Kidney (tissue), 14 donors: Measurements from ENCODE around the gene NRXN2. TPM values are rescaled to one million over a fixed set of nuclear protein-coding genes. Genes with fewer than 3 reads are reported as not detected.

Source experiments
- DNase-seq, 5 donors: peaks; one replicate each; pipeline ENCODE4 v3.0.0-alpha.2; 2013 to 2020
- FAIRE-seq: peaks from 2 replicates; lab custom pipeline; 2012; peaks lifted over from hg19 to GRCh38; lab: Jason Lieb, UNC
- H3K27ac ChIP-seq, 2 donors: one replicate each; pipeline ENCODE4 v1.7.0; 2013; ENCODE audit warnings: low read depth in 2 of 2, low read length in 2 of 2, inconsistent platforms in 1 of 2
- H3K27me3 ChIP-seq: one replicate; pipeline ENCODE4 v1.7.1; 2013; ENCODE audit warnings: low read length, inconsistent platforms; ENCODE audit not compliant: control insufficient read depth, insufficient read depth
- H3K36me3 ChIP-seq, 3 donors: one replicate each; pipeline versions ENCODE4 v1.7.0 to v1.7.1; 2013; ENCODE audit warnings: low read length in 3 of 3, control low read depth in 1 of 3, inconsistent platforms in 1 of 3; ENCODE audit not compliant: insufficient read depth in 3 of 3, control insufficient read depth in 2 of 3
- H3K4me1 ChIP-seq, 3 donors: one replicate each; pipeline versions ENCODE4 v1.7.0 to v1.7.1; 2013; ENCODE audit warnings: low read length in 3 of 3, inconsistent platforms in 1 of 3, low read depth in 1 of 3; ENCODE audit not compliant: control insufficient read depth in 2 of 3, insufficient read depth in 2 of 3
- H3K4me3 ChIP-seq, 3 donors: one replicate each; pipeline versions ENCODE4 v1.7.0 to v1.8.1; 2013; ENCODE audit warnings: low read length in 3 of 3, control low read depth in 1 of 3, inconsistent platforms in 1 of 3
- H3K9ac ChIP-seq, 3 donors: one replicate each; pipeline versions ENCODE4 v1.7.0 to v1.7.1; 2013; ENCODE audit warnings: low read length in 3 of 3, control low read depth in 1 of 3, inconsistent platforms in 1 of 3
- H3K9me3 ChIP-seq, 3 donors: one replicate each; pipeline versions ENCODE4 v1.7.0 to v1.7.1; 2013; ENCODE audit warnings: low read length in 3 of 3, control low read depth in 1 of 3, inconsistent platforms in 1 of 3; ENCODE audit not compliant: control insufficient read depth in 2 of 3, insufficient read depth in 1 of 3
- intact Hi-C: fragments of 100-400 bp; cut with DNase I; formaldehyde crosslinking; loops from one replicate; pipeline ENCODE4 v1.11.1; 2022
- polyA plus RNA-seq: library from polyadenylated mRNA; stranded (reverse); fragments of 350-450 nt; fragmentation: Illumina TruSeq; extraction: RNeasy Lipid Tissue Mini Kit (QIAGEN cat#74804); gene quantifications from one replicate; pipeline ENCODE4 v1.2.3, GENCODE V29; 2014; ENCODE audit warnings: low read depth, low replicate concordance; ENCODE audit not compliant: insufficient read depth
- total RNA-seq: library from RNA; stranded (reverse); fragmentation: NEBNext Ultra II Directional; extraction: Animal tissue kit (Norgen Biotek cat#: 25700); gene quantifications from one replicate; pipeline ENCODE4 v1.2.1, GENCODE V29; 2021
- TF ChIP-seq, protein P1 (sequence below): IDR thresholded peaks from 3 replicates; pipeline ENCODE4 v1.5.1; 2012; ENCODE audit warnings: mild to moderate bottlenecking, moderate library complexity, borderline replicate concordance; ENCODE audit not compliant: insufficient read depth; ENCODE audit errors: extremely low read depth
- donor health status: control.
- donor health status: control.
- donor health status: control.
- donor health status: control.
- donor health status: control.
- donor health status: DM: yes; HTN: yes; CAD: no.
- donor health status: Normal renal cell carcinoma (clear cell type).

NRXN2 gene
- total and polyA plus RNA-seq, 2 donors from 2014 or later, result 13.3 to 22.0 TPM

DNA sequence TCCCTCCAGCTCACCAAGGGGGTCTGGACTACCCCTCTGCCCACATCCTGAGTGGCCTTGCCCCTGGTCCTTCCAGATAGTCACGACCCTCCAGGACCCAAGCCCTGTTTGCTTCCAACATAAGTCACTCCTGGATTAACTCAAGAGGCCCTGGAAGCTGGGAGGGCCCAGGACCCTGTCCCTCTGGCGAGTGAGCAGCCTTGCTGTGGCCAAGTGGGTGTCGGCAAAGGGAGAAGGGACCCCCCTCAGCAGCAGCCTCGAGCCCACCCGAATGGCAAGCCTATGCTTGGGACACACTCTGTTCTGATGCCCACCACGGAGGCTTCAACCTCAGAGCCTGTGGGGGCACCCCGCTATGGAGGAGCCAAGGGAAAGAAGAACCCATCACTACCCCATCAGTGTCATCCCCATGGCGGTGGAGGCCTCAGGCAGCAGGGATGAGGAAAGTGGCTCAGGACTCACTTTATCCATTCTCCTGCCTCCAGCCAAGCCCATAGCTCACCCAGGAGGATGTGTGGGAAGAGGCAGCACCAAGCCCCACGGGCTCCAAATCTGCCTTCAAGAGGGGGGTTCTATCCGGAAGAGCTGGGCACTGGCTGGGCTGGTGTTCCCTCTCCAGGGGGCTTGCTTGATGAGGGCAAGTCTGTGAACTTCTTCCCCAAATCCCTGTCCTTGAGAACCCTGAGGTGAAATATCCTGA is 119.4 kb downstream of the NRXN2 start:
- Histone ChIP-seq H3K27ac (no peak overlapping the region), H3K9ac (no peak overlapping the region), H3K4me3 (no peak overlapping the region), H3K4me1 (no peaks in the 10 kb centered on the region), H3K9me3 (no peaks in the 10 kb centered on the region), H3K27me3 (no peaks in the 10 kb centered on the region), H3K36me3 (no peaks in the 10 kb centered on the region)
- FAIRE-seq, result no peak
- intact Hi-C loops, result no loop called here
- peak in 2 of 5 donors; percentile 35 to 47 for DNase-seq
- TF ChIP-seq, protein P1, sequence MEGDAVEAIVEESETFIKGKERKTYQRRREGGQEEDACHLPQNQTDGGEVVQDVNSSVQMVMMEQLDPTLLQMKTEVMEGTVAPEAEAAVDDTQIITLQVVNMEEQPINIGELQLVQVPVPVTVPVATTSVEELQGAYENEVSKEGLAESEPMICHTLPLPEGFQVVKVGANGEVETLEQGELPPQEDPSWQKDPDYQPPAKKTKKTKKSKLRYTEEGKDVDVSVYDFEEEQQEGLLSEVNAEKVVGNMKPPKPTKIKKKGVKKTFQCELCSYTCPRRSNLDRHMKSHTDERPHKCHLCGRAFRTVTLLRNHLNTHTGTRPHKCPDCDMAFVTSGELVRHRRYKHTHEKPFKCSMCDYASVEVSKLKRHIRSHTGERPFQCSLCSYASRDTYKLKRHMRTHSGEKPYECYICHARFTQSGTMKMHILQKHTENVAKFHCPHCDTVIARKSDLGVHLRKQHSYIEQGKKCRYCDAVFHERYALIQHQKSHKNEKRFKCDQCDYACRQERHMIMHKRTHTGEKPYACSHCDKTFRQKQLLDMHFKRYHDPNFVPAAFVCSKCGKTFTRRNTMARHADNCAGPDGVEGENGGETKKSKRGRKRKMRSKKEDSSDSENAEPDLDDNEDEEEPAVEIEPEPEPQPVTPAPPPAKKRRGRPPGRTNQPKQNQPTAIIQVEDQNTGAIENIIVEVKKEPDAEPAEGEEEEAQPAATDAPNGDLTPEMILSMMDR, result no peak

DNA sequence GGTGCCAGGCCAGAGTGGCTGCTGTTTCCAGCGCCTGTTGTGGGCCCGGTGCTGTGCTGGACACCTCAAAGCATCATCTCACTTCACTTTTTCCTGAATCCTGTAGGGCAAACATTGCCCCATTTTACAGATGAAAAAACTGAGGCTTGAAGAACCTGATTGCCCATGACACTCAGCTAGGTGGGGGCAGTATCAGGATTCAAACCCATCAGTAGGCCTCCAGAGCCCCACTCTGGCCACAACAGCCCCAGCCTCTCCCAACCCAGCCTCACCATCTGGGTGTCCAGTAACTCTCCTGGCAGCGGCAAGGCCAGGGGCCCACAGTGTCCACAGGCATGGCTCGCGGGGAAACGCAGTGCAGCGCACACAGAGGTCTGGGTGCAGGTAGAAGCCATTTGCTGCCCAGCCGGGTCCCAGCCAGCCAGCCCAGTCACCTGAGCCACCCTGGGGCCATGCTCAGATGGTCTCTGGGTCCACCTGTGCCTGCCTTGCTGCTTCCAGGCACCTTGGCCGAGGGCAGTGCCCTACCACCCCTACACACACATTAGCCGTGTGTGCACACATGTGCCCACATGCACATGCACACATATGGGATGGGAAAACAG is 120.4 kb downstream of the NRXN2 start:
- no peak overlapping the region for H3K4me3 ChIP-seq
- H3K9ac ChIP-seq, result no peak overlapping the region
- H3K4me1 ChIP-seq, result no peaks in the 10 kb centered on the region
- no peaks in the 10 kb centered on the region for H3K27me3 ChIP-seq
- intact Hi-C loops, result no loop called here
- DNase-seq (peak in 2 of 5 donors; percentile 26 to 57), FAIRE-seq (no peak)
- TF ChIP-seq, protein P1, result no peak
- no peaks in the 10 kb centered on the region for H3K36me3 ChIP-seq
- H3K27ac ChIP-seq, result no peak overlapping the region
- H3K9me3 ChIP-seq, result no peaks in the 10 kb centered on the region

DNA sequence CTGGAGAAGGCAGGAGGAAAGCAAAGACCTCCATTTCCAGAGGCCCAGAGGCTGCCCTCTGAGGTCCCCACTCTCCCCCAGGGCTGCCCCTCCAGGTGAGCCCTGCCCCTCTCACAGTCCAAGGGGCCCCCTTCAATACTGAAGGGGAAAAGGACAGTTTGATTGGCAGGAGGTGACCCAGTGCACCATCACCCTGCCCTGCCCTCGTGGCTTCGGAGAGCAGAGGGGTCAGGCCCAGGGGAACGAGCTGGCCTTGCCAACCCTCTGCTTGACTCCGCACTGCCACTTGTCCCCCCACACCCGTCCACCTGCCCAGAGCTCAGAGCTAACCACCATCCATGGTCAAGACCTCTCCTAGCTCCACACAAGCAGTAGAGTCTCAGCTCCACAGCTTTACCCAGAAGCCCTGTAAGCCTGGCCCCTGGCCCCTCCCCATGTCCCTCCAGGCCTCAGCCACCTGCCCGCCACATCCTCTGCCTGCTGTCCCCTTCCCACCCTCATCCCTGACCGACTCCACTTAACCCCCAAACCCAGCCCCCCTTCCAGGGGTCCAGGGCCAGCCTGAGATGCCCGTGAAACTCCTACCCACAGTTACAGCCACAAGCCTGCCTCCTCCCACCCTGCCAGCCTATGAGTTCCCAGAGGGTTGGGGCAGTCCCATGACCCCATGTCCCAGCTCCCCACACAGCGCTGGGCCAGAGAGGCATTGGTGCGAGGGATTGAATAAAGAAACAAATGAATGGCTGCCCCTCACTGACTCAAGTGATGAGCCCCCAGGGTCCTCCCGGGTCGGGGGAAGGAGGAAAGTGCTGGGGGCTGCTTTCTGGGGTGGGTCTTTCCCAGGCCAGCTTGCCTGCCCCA is 121.2 kb downstream of the NRXN2 start:
- FAIRE-seq (no peak), DNase-seq (peak in 3 of 5 donors; percentile 31 to 56 (median 42))
- Histone ChIP-seq H3K36me3 (no peaks in the 10 kb centered on the region), H3K27me3 (no peaks in the 10 kb centered on the region), H3K9me3 (no peaks in the 10 kb centered on the region), H3K4me3 (no peak overlapping the region), H3K4me1 (no peaks in the 10 kb centered on the region), H3K9ac (no peak overlapping the region), H3K27ac (no peak overlapping the region)
- TF ChIP-seq, protein P1, result no peak
- intact Hi-C loops, result no loop called here
